HG03565 (cell line): ENCODE data around the gene AS3MT.
"Not testable (repeated sequence)": the region's sequence is repeated elsewhere in the genome, so short reads cannot be mapped to it uniquely, and the experiment has no call there.

Experiments
- ATAC-seq: cut with Tn5 transposase; IDR thresholded peaks from one replicate; pipeline ENCODE4 v1.9.1; 2021; ENCODE audit warnings: mild to moderate bottlenecking, moderate library complexity; ENCODE audit not compliant: unreplicated experiment

AS3MT gene

GRCh38 chr10:102855731-102856436, 13.4 kb upstream of the AS3MT start:
- not testable (repeated sequence) for ATAC-seq

- no peak for ATAC-seq
These were observed 12.4 kb upstream of the AS3MT start for GRCh38 chr10:102856758-102857424.

DNA sequence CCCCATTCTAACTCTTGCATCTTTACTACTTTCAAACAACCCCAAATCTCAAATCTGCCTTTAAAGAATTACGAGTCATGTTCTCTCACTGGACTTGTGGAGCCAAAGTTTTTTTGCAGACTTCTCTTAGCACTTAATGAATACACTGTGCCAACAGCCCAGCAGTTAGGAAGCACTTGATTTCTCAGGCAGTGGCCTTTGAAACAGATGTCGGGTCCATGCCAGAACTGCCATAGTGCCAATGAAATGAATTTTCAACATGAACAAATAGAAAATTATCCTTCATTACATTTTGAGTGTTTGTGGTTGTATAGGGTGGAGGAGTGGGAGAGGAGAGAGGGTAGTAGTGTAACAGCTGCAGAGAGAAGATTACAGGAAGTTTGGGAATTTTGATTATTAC, 9.4 kb upstream of the AS3MT start:
- ATAC-seq, result no peak

GRCh38 chr10:102863660-102864059, 5.6 kb upstream of the AS3MT start:
- no peak for ATAC-seq

GRCh38 chr10:102865620-102866019, 3.6 kb upstream of the AS3MT start:
- ATAC-seq, result no peak

DNA sequence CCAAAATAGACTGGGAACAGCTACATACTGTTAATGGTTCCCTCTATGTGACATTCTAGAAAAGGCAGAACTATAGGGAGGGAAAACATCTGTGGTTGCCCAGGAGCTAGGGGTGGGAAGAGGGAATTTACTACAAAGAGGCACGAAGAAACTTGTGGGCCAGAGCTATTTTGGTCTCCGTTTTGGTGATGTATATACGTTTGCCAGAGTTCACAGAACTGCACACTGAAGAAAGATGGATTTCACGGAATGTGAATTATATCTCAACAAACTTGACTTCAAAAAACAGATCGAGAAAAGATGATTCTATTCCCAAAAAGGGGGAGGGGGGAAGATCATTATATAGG, 386 bp upstream of the AS3MT start:
- ATAC-seq, result no peak

DNA sequence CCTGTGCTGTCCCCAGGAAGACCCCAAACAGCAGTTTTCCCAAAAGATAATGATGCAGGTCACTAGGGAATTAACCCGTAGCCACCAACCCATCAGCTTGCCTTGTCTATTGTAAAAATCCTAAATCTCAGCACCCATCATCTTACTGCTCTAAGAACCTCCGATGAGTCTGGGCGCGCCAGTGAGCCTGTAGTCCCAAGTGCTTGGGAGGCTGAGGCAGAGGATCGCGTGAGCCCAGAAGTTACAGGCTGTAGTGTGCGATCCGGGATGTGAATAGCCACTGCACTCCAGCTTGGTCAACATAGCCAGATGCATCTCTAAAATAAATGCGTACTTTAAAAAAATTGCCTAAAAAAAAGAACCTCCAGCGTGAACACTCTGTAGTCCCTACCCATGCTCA, 951 bp downstream of the AS3MT start:
- ATAC-seq, result no peak

GRCh38 chr10:102872163-102872562, 2.9 kb downstream of the AS3MT start:
- ATAC-seq, result no peak

DNA sequence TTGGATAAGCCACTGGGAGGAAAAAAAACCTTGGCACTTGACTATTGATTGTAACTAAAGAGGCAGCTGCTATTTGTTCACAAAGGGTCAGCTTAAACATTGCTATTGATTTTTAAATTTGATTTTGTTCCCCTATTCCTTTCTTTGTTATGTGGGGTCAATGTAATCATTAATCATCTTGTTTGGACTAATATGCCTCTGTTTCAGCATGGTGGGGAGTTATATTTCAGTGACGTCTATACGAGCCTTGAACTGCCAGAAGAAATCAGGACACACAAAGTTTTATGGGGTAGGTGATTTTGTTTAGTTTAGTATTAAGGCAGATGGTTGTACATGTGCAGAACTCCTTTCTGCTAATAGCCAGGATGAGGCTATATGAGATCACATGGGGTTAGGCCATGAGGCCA, 7.5 kb downstream of the AS3MT start:
- no peak for ATAC-seq

GRCh38 chr10:102878629-102879028, 9.4 kb downstream of the AS3MT start:
- ATAC-seq, result no peak

DNA sequence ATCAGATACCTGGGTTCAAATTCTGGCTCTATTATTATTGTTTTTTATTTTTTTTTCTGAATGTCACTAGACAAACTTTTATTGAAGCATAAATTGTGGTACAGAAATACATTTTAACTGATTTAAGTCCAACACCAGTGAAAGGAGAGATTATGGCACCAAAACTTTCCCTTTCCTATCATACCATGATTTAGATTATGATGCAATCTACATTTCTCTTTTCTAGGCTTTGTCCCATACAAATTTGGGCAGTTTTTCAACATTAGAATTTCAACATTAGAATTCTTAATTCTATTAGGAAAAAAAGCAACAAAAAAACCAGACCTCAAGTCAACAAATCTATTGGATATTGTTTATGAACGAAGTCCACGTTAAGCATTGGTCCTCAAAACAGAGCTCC, 11.0 kb downstream of the AS3MT start:
- no peak for ATAC-seq

- ATAC-seq, result no peak
These were observed 18.8 kb downstream of the AS3MT start for GRCh38 chr10:102888048-102888447.

- ATAC-seq, result no peak
These were observed 25.4 kb downstream of the AS3MT start for GRCh38 chr10:102894466-102895213.

GRCh38 chr10:102900006-102900405, 30.7 kb downstream of the AS3MT start:
- no peak for ATAC-seq

- no peak for ATAC-seq
These were observed 35.1 kb downstream of the AS3MT start for GRCh38 chr10:102904346-102904745.

- ATAC-seq, result no peak
These were observed 37.2 kb downstream of the AS3MT start for GRCh38 chr10:102906507-102906906.

GRCh38 chr10:102914781-102915180, 45.5 kb downstream of the AS3MT start:
- no peak for ATAC-seq

DNA sequence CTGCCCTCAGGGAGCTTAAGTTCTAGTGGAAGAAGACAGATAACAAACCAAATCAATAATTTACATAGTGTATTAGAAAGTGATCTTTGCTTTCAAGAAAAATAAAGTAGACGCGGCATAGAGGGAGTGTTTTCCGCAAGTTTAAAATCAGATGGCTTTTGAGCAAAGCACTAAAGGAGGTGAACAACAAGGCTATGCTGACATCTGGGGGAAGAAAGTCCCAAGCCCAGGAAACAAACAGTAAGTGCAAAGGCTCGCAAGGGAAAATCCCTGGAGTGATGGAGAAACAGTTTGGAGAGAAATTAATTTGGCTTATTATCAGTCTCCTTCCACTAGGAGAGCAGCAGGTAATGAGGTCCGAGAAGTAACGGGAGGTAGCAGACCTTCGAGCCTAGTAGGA, 46.9 kb downstream of the AS3MT start:
- no peak for ATAC-seq

DNA sequence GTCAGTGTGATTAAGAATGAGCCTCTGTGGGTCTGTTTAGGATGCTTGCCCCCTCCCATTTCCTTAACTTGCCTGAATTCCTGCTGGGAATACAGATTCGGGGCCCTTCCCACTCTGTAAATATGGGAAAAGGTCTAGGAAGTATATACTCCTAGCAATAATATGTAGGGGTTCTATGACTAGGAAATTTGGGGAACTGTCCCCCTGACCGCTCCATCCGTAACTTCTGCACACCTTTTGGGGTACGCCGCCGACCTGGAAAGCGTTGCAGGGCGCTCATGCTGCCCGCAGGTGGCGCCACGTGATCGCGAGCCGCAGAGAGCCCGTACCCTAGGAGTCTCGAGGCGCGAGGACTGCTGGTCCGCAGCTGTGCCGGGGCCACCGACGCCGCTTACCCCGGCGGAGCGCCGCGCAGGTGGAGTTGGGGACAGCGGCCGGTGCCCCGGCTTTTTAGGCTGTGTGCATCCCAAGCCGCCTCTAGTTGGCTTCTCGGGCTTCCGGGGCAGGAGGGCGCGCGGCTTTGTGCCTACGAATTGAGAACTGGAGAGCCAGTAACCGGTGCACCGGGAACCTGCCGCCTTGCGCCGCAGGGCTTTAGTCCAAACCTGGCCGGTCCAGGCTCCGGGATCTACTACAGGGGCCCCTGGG, 48.2 kb downstream of the AS3MT start:
- ATAC-seq, result peak; percentile 32

DNA sequence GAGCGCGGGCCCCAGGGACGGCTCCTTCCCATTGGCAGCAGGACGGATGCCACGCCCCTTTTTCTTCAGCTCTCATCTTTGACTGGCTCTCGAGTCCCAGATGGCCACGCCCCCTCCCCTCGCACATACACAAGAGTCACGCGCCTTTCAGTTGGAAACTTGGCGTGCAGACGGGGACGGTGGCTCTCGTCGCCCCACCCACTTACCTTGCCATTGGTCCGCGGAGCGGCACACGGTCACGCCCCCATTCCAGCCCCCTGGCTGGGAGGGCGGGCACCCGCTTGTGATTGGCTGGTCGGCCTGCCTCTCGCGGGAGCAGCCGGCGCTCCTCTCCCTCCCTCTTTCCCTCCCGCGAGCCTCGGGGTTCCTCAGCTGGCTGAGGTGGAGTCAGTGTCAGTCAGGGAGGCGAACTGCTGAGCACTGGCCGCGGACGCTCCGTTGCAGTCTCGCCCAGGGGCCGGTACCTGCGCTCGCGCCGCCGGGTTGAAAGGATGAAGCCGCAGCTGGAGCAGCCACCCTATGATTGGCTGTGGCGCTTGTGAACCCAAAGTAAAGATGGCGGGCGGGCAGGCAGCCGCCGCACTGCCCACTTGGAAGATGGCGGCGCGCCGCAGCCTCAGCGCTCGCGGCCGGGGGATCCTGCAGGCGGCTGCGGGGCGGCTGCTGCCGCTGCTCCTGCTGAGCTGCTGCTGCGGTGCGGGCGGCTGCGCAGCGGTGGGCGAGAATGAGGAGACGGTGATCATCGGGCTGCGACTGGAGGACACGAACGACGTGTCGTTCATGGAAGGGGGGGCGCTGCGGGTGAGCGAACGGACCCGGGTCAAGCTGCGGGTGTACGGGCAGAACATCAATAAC, 48.9 kb downstream of the AS3MT start, which contains the start of gene CNNM2:
Gene CNNM2, plus strand, starts transcription at position 333 of the 855 bp plus-strand sequence. Its CDS starts 187 bp downstream, at position 520.
- peak; percentile 83 for ATAC-seq
